ENCODE data around the gene SMARCC2. TPM values are rescaled to one million over a fixed set of nuclear protein-coding genes. Genes with fewer than 3 reads are reported as not detected.
A peak's percentile ranks its signal among the peaks of the same experiment; 100 is the strongest.

Gene SMARCC2
- polyA plus RNA-seq, 3 donors from 2014 or later: 25.7 to 118 (median 43.7) TPM

DNA sequence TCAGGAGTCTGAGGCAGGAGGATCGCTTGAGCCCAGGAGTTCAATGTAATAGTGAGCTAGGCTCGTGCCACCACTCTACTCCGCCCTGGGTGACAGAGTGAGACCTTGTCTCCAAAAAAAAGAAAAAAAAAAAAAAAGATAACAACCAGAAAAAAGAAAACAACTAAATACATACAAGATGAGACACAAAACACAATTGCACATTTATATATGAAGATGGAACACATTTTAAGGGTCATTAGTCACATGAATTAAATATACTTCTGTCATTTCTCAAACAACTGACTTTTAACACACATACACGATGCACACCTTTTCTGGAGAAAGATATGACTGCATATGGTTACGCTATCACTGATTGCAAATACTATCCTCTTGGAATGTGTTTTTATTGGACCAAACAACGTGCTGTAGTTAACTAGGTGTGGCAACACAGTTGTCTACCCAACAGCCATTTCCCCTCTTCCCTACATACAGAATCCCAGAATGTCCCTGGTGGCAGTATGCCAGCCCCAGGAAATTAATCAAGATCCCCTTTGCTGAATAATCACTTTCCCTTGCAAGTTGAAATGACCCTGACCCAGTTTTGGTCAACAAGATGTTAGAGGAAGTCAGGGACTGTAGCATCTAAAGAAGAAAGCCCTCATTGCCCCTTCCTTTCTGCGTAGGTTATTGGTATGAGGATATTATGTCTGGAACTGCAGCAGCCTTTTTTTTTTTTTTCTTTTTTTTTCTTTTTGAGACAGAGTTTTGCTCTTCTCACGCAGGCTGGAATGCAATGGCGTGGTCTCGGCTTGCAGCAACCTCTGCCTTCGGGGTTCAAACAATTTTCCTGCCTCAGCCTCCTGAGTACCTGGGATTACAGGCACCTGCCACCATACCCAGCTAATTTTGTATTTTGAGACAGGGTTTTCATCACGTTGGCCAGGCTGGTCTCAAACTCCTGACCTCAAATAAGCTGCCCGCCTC lies 42.5 kb downstream of the SMARCC2 start:
- peaks cover 5 to 6% (median 6%) of the 10 kb centered on the region in 3 donors for H3K27me3 Mint-ChIP-seq (ENCODE audit: low read depth in 3 of 3)
- no peak for DNase-seq
- H3K9me3 Mint-ChIP-seq: no peaks in the 10 kb centered on the region
- peak overlapping the region in 3 of 6 donors; percentile 2 to 59 (median 48) for H3K27ac Mint-ChIP-seq
- peaks cover 11 to 26% (median 14%) of the 10 kb centered on the region in 3 donors for H3K36me3 Mint-ChIP-seq
- no peak overlapping the region for H3K4me3 Mint-ChIP-seq
- H3K4me1 Mint-ChIP-seq: peaks cover 14 to 18% of the 10 kb centered on the region in 2 donors

GRCh38 chr12:56145217-56145616 lies 44.1 kb downstream of the SMARCC2 start:
- Mint-ChIP-seq H3K9me3 (no peaks in the 10 kb centered on the region), H3K27me3 (ENCODE audit: low read depth in 3 of 3) (peaks cover 2 to 4% (median 2%) of the 10 kb centered on the region in 3 donors), H3K4me3 (no peak overlapping the region), H3K36me3 (peaks cover 19 to 36% (median 25%) of the 10 kb centered on the region in 3 donors), H3K4me1 (peaks cover 1 to 14% of the 10 kb centered on the region in 2 donors), H3K27ac (peak overlapping the region in 2 of 6 donors; percentile 34 to 50)
- no peak for DNase-seq

DNA sequence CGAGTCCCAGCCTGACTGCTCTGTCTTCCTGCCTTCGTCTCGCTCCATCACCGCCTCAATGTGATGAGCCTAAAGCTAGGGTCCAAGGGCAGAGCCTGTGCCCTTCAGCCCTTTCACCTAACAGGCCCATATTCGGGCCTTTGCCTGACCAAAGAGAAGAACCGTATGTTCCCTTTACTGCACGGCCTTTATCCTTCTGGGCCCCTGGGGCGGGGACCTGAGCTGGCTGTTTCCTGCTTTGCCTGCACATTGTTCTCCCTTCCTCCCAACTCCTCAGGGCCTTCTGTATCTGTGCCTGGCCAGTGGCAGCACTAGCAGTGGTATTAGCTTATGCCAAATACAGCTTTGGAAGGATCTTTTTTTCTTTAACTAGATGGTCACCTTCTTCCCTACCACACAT lies 45.4 kb downstream of the SMARCC2 start:
- H3K9me3 Mint-ChIP-seq: no peaks in the 10 kb centered on the region
- H3K4me1 Mint-ChIP-seq: peaks cover 2 to 17% of the 10 kb centered on the region in 2 donors
- H3K36me3 Mint-ChIP-seq: peaks cover 23 to 42% (median 26%) of the 10 kb centered on the region in 3 donors
- H3K4me3 Mint-ChIP-seq: no peak overlapping the region
- peak overlapping the region in 5 of 6 donors; percentile 9 to 72 (median 39) for H3K27ac Mint-ChIP-seq
- DNase-seq: no peak
- peaks cover 2 to 4% (median 2%) of the 10 kb centered on the region in 3 donors for H3K27me3 Mint-ChIP-seq (ENCODE audit: low read depth in 3 of 3)

- DNase-seq: no peak
- Mint-ChIP-seq H3K36me3 (peaks cover 29 to 48% (median 32%) of the 10 kb centered on the region in 3 donors), H3K4me1 (peaks cover 7 to 22% of the 10 kb centered on the region in 2 donors), H3K27me3 (ENCODE audit: low read depth in 3 of 3) (peaks cover 2 to 4% (median 2%) of the 10 kb centered on the region in 3 donors), H3K4me3 (no peak overlapping the region), H3K9me3 (no peaks in the 10 kb centered on the region), H3K27ac (peak overlapping the region in 5 of 6 donors; percentile 9 to 72 (median 25))
Observed at GRCh38 chr12:56143217-56143616, 46.1 kb downstream of the SMARCC2 start.

- no peak overlapping the region for H3K4me3 Mint-ChIP-seq
- DNase-seq: no peak
- H3K4me1 Mint-ChIP-seq: peaks cover 7 to 22% of the 10 kb centered on the region in 2 donors
- H3K27me3 Mint-ChIP-seq (ENCODE audit: low read depth in 3 of 3): peaks cover 2 to 4% (median 2%) of the 10 kb centered on the region in 3 donors
- peaks cover 33 to 58% (median 37%) of the 10 kb centered on the region in 3 donors for H3K36me3 Mint-ChIP-seq
- H3K9me3 Mint-ChIP-seq: no peaks in the 10 kb centered on the region
- peak overlapping the region in 2 of 6 donors; percentile 12 to 53 for H3K27ac Mint-ChIP-seq
Observed at GRCh38 chr12:56141946-56142784, 47.1 kb downstream of the SMARCC2 start.

DNA sequence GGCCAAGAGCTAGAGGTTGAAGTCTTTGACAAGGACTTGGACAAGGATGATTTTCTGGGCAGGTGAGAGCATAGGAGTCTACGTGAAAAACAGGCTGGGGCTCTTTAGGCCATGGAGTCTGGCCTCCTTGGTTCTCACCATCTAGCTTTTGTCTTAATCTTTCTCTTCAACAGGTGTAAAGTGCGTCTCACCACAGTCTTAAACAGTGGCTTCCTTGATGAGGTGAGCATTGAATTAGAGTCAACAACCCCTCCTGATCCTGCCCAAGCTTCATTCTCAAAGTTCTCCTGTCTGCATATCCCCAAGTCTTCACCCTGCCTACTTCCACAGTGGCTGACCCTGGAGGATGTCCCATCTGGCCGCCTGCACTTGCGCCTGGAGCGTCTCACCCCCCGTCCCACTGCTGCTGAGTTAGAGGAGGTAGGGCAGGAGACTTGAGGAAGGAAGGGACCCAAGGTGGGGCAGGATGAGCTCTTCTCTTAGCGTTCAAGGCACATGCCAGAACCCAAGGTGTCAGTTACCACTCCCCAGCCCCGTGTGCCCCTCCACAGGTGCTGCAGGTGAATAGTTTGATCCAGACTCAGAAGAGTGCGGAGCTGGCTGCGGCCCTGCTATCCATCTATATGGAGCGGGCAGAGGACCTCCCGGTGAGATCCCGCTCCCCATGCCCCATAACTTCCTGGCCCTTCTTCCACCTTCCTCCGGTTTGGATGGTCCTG lies 51.3 kb downstream of the SMARCC2 start:
- peaks cover 9 to 26% of the 10 kb centered on the region in 2 donors for H3K4me1 Mint-ChIP-seq
- no peak overlapping the region for H3K4me3 Mint-ChIP-seq

GRCh38 chr12:56134897-56135296 lies 54.4 kb downstream of the SMARCC2 start:
- no peaks in the 10 kb centered on the region for H3K9me3 Mint-ChIP-seq
- peaks cover 28 to 38% of the 10 kb centered on the region in 2 donors for H3K4me1 Mint-ChIP-seq
- no peak overlapping the region for H3K4me3 Mint-ChIP-seq
- H3K36me3 Mint-ChIP-seq: peaks cover 49 to 77% (median 52%) of the 10 kb centered on the region in 3 donors
- no peak for DNase-seq
- H3K27ac Mint-ChIP-seq: peak overlapping the region in 1 of 6 donors; percentile 46
- peaks cover 0 to 4% (median 2%) of the 10 kb centered on the region in 3 donors for H3K27me3 Mint-ChIP-seq (ENCODE audit: low read depth in 3 of 3)

More for the DNA sequence above, 51.3 kb downstream of the SMARCC2 start:
- Mint-ChIP-seq H3K27me3 (ENCODE audit: low read depth in 3 of 3) (peaks cover 0 to 5% (median 2%) of the 10 kb centered on the region in 3 donors), H3K9me3 (no peaks in the 10 kb centered on the region), H3K27ac (peak overlapping the region in 4 of 6 donors; percentile 43 to 72 (median 62)), H3K36me3 (peaks cover 39 to 65% (median 44%) of the 10 kb centered on the region in 3 donors)
- DNase-seq: no peak

DNA sequence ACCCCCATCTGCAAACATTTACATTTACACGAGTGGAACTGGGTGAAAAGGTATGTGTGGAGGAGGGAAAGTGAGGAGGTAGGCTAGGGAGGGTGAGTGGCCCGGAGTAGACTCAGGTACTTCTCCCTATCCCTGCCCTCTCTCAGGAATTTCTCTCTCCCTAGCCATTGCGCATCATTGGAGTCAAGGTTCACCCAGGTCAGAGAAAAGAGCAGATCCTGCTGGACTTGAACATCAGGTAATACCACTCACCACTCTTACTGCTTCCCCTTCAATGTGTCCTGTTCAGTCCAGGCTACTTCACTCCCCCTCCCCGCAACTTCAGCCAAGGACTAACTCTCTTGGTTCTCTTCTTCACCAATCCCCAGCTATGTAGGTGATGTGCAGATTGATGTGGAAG lies 58.4 kb downstream of the SMARCC2 start:
- H3K4me1 Mint-ChIP-seq: peaks cover 50 to 58% of the 10 kb centered on the region in 2 donors
- DNase-seq: no peak
- peaks cover 10 to 21% (median 11%) of the 10 kb centered on the region in 3 donors for H3K27me3 Mint-ChIP-seq (ENCODE audit: low read depth in 3 of 3)
- H3K36me3 Mint-ChIP-seq: peaks cover 25 to 45% (median 30%) of the 10 kb centered on the region in 3 donors
- peak overlapping the region; percentile 94 to 98 (median 97) for H3K27ac Mint-ChIP-seq
- H3K9me3 Mint-ChIP-seq: no peaks in the 10 kb centered on the region
- H3K4me3 Mint-ChIP-seq: peak overlapping the region; percentile 52 to 98 (median 97)

DNA sequence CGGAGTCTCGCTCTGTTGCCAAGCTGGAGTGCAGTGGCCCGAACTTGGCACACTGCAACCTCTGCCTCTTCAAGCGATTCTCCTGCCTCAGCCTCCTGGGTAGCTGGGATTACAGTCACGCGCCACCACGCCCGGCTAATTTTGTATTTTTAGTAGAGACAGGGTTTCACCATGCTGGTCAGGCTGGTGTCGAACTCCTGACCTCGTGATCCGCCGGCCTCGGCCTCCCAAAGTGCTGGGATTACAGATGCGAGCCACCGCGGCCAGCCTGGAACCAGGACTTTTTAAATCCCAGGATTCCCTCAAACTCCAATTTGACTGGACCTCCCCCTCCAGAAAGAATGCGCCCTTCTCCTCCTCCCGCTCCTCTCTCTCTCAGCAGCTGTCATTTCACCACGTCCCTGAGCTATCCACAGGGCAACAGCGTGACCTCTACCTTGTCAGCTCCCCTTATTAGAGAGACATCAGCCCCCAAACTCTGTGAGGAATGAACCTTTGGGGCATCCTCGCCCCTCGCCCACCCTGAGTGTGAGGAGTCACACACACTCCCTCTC lies 59.3 kb downstream of the SMARCC2 start:
- H3K27me3 Mint-ChIP-seq (ENCODE audit: low read depth in 3 of 3): peaks cover 10 to 21% (median 11%) of the 10 kb centered on the region in 3 donors
- peaks cover 55 to 59% of the 10 kb centered on the region in 2 donors for H3K4me1 Mint-ChIP-seq
- no peaks in the 10 kb centered on the region for H3K9me3 Mint-ChIP-seq
- peak overlapping the region; percentile 93 to 99 (median 98) for H3K4me3 Mint-ChIP-seq
- H3K36me3 Mint-ChIP-seq: peaks cover 21 to 45% (median 29%) of the 10 kb centered on the region in 3 donors
- no peak for DNase-seq
- H3K27ac Mint-ChIP-seq: peak overlapping the region; percentile 94 to 98 (median 97)

GRCh38 chr12:56129206-56129941 lies 59.9 kb downstream of the SMARCC2 start:
- H3K4me3 Mint-ChIP-seq: peak overlapping the region; percentile 93 to 99 (median 98)
- H3K4me1 Mint-ChIP-seq: peaks cover 57 to 60% of the 10 kb centered on the region in 2 donors
- H3K36me3 Mint-ChIP-seq: peaks cover 21 to 43% (median 29%) of the 10 kb centered on the region in 3 donors
- peaks cover 10 to 21% (median 11%) of the 10 kb centered on the region in 3 donors for H3K27me3 Mint-ChIP-seq (ENCODE audit: low read depth in 3 of 3)
- H3K27ac Mint-ChIP-seq: peak overlapping the region; percentile 94 to 98 (median 97)
- no peaks in the 10 kb centered on the region for H3K9me3 Mint-ChIP-seq
- peak; percentile 84 to 87 (median 85) for DNase-seq

DNA sequence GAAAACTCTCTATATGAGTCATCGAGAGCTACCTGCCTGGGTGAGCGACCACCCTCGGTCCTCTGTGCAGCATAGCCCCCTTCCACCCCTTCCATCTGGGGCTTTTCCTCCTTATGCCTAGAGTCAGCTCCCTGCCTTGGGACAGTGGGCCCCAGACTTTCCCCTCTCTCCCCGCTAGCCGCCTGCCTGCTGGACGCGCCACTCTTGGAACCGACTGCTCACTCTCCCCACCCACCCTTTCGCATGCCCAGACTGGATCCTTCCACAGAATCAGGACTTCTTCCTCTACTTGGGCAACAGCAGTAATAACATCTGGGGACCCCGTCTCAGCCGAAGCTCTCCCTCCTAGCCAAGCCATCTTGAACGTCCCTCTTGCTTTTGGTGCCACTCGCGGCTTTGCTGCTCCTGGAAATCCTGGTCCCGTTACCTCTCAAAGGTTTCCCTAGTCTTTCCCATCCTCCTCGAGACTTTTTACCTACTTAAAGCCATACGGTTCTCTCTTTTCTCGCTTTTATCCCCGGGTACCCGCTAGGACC lies 60.5 kb downstream of the SMARCC2 start:
- peaks cover 21 to 36% (median 25%) of the 10 kb centered on the region in 3 donors for H3K36me3 Mint-ChIP-seq
- H3K4me3 Mint-ChIP-seq: peak overlapping the region; percentile 93 to 99 (median 98)
- no peak for DNase-seq
- peak overlapping the region; percentile 94 to 98 (median 97) for H3K27ac Mint-ChIP-seq
- no peaks in the 10 kb centered on the region for H3K9me3 Mint-ChIP-seq
- peaks cover 10 to 21% (median 11%) of the 10 kb centered on the region in 3 donors for H3K27me3 Mint-ChIP-seq (ENCODE audit: low read depth in 3 of 3)
- H3K4me1 Mint-ChIP-seq: peaks cover 57 to 67% of the 10 kb centered on the region in 2 donors
